ENCODE results near the gene GFI1.
A peak's percentile ranks its signal among the peaks of the same experiment; 100 is the strongest.
"Not testable (repeated sequence)": the region's sequence is repeated elsewhere in the genome, so short reads cannot be mapped to it uniquely, and the experiment has no call there.

GFI1 gene

DNA sequence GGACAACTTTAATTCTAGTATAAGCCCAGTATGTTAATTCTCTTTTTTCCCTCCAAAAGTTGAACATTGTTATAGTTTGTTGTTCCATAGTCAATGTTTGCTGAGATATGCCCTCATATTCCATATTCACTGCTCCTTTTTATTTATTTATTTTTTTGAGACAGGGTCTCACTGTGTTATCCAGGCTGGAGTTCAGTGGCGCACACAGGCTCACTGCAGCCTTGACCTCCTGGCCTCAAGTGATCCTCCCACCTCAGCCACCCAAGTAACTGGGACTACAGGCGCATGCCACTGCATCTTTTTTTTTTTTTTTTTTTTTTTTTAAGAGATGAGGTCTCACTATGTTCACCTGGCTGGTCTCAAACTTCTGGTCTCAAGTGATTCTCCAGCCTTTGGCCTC lies 38.7 kb downstream of the GFI1 start:
- FAIRE-seq (no peak), DNase-seq (ENCODE audit: insufficient read length) (no peak)
- TF ChIP-seq TAF1 (IDR thresholded peaks at IDR 0.05; ENCODE audit: borderline replicate concordance, low read depth, low read length) = no peak
- no peak for TF ChIP-seq POLR2AphosphoS5 (IDR thresholded peaks at IDR 0.05; ENCODE audit: low read depth, low read length)

DNA sequence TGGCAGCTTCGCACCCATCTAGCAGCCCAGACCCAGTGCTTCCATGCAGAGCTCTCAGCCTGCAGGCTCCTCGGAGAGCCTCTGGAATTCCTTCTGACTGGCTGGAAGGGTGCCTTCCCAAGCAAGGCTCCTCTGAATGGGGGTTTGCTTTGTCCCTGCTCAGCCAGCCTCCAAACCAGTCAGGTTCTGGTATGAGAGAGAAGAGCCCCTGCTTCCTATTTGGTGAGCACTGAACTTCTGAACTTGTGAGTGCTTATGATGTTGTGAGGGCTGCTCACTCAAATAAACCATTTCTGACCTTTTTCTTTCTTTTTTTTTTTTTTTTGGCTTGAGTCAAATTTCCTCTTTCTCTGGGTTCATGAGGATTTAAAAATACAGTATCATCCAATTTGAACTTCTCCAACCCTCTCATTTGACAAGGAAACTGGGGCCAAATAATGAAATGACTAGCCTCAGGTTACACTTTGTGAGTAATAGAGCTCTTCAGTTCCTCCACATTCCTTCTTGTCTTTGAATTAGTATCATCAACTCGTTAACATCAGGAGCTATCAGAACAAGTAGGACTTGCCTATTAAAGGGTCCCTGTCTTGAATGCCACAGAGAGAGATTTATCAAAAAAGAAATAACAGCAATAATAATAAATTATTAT lies 39.6 kb downstream of the GFI1 start:
- FAIRE-seq (no peak), DNase-seq (ENCODE audit: insufficient read length) (no peak)
- no peak for TF ChIP-seq POLR2A (IDR thresholded peaks at IDR 0.05; ENCODE audit: low read depth, low read length)
- no peak for TF ChIP-seq POLR2AphosphoS5 (IDR thresholded peaks at IDR 0.05; ENCODE audit: low read depth, low read length)
- TF ChIP-seq TAF1 (IDR thresholded peaks at IDR 0.05; ENCODE audit: borderline replicate concordance, low read depth, low read length) = no peak

DNA sequence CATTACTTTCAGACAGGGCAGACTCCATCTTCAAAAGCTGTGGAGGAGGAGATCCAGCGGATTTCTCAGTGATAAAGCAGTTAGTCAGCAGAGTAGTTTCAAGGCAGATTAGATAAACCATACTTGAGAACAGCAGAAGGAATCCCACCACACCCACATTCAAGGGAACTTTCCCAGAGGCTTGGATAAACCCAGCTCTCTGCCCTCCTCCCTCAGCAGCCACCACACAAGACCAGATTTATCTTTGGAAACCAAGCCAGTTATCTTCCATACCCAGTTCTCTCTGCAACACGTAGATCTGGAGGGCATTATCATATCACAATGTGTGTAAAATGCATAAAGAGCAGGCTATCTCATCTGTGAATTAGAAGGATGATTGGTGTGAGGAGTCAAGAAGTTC lies 40.2 kb downstream of the GFI1 start:
- DNase-seq (ENCODE audit: insufficient read length) (no peak), FAIRE-seq (no peak)
- TF ChIP-seq POLR2AphosphoS5 (IDR thresholded peaks at IDR 0.05; ENCODE audit: low read depth, low read length) = no peak
- no peak for TF ChIP-seq POLR2A (IDR thresholded peaks at IDR 0.05; ENCODE audit: low read depth, low read length)
- no peak for TF ChIP-seq TAF1 (IDR thresholded peaks at IDR 0.05; ENCODE audit: borderline replicate concordance, low read depth, low read length)

DNA sequence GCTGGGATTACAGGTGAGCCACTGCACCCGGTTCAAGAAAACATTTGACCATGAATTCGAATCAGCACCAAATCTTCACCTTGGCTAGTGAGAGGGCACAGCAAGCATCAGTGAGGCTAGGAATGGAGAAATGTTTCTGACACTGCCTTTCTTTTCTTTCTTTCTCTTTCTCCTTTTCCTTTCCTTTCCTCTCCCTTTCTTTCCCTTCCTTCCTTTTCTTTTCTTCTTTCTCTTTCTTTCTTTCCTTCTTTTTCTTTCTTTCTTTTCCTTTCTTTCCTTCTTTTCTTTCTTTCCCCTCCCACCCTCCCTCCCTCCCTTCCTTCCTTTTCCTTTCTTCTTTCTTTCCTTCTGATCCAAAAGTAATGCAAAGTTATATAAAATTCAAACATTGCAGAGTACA lies 40.9 kb downstream of the GFI1 start:
- DNase-seq (ENCODE audit: insufficient read length) (no peak), FAIRE-seq (no peak)
- TF ChIP-seq POLR2A (IDR thresholded peaks at IDR 0.05; ENCODE audit: low read depth, low read length) (no peak), TAF1 (IDR thresholded peaks at IDR 0.05; ENCODE audit: borderline replicate concordance, low read depth, low read length) (no peak), POLR2AphosphoS5 (IDR thresholded peaks at IDR 0.05; ENCODE audit: low read depth, low read length) (no peak)

DNA sequence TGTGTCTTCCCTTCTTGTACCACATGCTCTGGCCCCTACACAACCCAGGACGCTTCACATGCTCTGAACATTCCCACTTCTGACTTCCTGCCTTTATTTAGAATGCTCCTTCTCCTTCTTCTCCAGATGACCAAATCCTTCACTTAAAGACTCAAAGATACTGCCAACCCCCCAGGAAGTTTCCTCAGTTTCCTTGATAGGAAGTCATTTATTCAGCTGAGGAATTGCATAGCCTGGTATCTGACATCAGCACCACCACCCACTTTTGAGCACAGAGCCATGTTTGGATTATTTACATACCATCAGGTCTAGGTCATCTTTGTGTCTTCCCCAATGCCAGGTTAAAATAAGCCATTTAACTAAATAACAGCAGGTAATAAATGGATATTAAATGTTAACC lies 42.4 kb downstream of the GFI1 start:
- FAIRE-seq (no peak), DNase-seq (ENCODE audit: insufficient read length) (no peak)
- TF ChIP-seq POLR2A (IDR thresholded peaks at IDR 0.05; ENCODE audit: low read depth, low read length) (no peak), TAF1 (IDR thresholded peaks at IDR 0.05; ENCODE audit: borderline replicate concordance, low read depth, low read length) (no peak), POLR2AphosphoS5 (IDR thresholded peaks at IDR 0.05; ENCODE audit: low read depth, low read length) (no peak)

DNA sequence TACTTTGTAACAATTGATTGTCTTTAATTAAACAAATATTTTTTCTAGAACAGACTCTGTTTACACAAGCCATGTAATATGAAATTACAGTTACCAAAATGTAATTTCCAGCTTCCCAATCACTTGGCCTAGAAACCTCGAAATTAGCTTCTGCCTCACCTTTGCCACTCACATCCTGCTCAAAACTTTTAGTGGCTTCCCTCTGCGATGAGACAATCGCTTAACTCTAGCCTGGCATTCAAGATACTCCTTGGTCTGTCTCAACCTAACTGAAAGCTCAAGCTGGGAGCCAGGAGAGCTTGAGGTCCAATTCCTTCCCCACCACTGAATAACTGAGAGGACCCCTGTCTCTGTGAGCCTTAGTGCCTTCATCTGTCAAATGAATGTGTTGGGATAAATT lies 42.8 kb downstream of the GFI1 start:
- TF ChIP-seq POLR2A (IDR thresholded peaks at IDR 0.05; ENCODE audit: low read depth, low read length) (no peak), POLR2AphosphoS5 (IDR thresholded peaks at IDR 0.05; ENCODE audit: low read depth, low read length) (no peak), TAF1 (IDR thresholded peaks at IDR 0.05; ENCODE audit: borderline replicate concordance, low read depth, low read length) (no peak)
- FAIRE-seq = no peak
- no peak for DNase-seq (ENCODE audit: insufficient read length)

DNA sequence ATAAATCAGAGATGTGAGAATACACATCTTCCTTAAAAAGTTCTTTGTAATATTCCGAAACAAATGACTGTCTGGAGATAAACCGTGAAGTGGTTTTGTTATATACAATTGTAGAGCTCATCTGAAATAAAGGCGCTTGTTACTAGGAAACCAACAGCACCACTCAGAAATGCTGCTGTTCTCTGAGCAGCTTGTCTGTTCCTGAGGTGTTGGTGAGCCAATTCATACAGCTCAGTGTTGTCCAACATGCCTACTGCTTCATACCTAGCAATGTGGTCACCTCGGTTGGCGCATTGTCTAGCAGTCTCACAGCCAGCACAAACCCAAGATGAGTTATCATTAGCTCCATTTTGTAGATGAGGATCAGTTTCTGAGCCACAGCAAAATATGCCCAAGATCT lies 44.4 kb downstream of the GFI1 start:
- DNase-seq (ENCODE audit: insufficient read length) = no peak
- TF ChIP-seq POLR2A (IDR thresholded peaks at IDR 0.05; ENCODE audit: low read depth, low read length) = no peak
- TF ChIP-seq TAF1 (IDR thresholded peaks at IDR 0.05; ENCODE audit: borderline replicate concordance, low read depth, low read length) = no peak
- TF ChIP-seq POLR2AphosphoS5 (IDR thresholded peaks at IDR 0.05; ENCODE audit: low read depth, low read length) = no peak
- no peak for FAIRE-seq

DNA sequence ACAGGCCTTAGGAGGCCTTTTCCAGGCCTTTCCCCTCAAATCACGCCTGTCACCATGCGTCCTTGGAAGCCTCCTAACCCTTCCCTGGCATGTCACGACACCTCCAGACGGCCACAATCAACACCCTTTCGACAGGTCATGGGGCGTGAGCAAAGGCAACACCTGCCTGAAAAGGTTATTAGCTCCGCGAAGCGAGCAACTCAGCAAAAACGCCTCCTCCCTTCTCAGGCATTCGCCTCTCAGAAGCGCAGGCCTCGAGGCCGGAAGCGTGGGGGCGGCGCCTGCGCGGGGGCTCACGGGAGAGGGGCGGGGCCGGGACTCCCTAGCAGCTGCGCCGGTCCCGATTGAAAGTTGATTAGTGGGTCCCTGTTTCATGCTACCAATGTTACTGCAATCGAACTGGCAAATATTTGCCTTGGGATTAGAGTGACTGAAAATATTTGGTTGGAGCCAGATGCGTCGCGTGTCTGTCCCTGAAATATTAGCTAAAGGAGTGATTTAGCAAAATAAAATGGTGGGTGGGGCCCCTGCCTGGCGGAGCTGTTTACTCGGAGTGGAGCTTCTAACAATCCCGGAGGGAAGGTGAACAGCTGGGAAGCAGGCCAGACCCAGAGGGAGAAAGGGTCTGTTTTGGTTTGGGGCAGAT lies 44.9 kb downstream of the GFI1 start:
- FAIRE-seq = no peak
- TF ChIP-seq TAF1 (IDR thresholded peaks at IDR 0.05; ENCODE audit: borderline replicate concordance, low read depth, low read length) = no peak
- no peak for TF ChIP-seq POLR2A (IDR thresholded peaks at IDR 0.05; ENCODE audit: low read depth, low read length)
- no peak for TF ChIP-seq POLR2AphosphoS5 (IDR thresholded peaks at IDR 0.05; ENCODE audit: low read depth, low read length)
- no peak for DNase-seq (ENCODE audit: insufficient read length)

DNA sequence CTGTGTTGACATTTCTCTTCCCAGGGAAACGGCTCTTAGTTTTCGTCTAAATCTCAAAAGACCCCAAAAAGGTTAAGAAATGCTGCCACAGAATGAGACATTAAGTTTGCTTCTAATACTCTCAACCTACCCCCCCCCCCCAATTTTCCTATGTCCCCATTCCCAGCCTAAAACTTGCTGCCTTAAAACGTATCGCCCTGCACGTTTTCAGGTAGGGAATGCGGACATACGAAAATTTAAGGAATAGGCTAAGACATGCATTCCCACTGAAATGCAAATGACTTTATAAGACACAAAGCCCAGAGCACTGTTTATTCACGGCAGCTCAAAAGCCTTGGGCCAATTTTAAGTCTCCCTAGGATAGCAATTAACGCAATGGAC lies 45.4 kb downstream of the GFI1 start:
- TF ChIP-seq POLR2A (IDR thresholded peaks at IDR 0.05; ENCODE audit: low read depth, low read length) = no peak
- no peak for TF ChIP-seq POLR2AphosphoS5 (IDR thresholded peaks at IDR 0.05; ENCODE audit: low read depth, low read length)
- TF ChIP-seq TAF1 (IDR thresholded peaks at IDR 0.05; ENCODE audit: borderline replicate concordance, low read depth, low read length) = no peak
- DNase-seq (ENCODE audit: insufficient read length) (no peak), FAIRE-seq (no peak)

DNA sequence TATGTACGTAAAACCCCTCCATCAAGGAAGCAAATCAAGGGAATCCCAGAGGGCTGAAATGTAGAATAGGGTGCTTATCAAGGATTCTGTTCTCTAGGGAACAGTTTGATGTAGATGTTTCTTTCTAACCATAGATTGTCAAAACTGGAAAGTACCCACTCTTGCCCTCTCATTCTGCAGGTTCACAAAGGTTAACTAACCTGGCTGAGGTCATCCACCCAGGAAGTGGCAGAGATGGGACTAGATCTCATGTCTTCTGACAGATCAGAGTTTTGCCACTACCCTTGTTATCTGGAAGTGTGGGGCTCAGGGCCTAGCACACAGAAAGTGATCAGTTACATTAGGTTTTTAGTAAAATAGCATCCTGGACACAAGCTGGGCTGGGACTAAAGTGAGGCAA lies 47.4 kb downstream of the GFI1 start:
- FAIRE-seq (peak; percentile 80), DNase-seq (ENCODE audit: insufficient read length) (no peak)
- TF ChIP-seq POLR2AphosphoS5 (IDR thresholded peaks at IDR 0.05; ENCODE audit: low read depth, low read length) = no peak
- TF ChIP-seq POLR2A (IDR thresholded peaks at IDR 0.05; ENCODE audit: low read depth, low read length) = no peak
- no peak for TF ChIP-seq TAF1 (IDR thresholded peaks at IDR 0.05; ENCODE audit: borderline replicate concordance, low read depth, low read length)

DNA sequence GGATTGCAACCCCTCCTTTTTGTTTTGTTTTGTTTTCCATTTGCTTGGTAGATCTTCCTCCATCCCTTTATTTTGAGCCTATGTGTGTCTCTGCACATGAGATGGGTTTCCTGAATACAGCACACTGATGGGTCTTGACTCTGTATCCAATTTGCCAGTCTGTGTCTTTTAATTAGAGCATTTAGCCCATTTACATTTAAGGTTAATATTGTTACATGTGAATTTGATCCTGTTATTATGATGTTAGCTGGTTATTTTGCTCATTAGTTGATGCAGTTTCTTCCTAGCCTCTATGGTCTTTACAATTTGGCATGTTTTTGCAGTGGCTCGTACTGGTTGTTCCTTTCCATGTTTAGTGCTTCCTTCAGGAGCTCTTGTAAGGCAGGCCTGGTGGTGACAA lies 52.2 kb downstream of the GFI1 start:
- FAIRE-seq; DNase-seq (ENCODE audit: insufficient read length): not testable (repeated sequence)

DNA sequence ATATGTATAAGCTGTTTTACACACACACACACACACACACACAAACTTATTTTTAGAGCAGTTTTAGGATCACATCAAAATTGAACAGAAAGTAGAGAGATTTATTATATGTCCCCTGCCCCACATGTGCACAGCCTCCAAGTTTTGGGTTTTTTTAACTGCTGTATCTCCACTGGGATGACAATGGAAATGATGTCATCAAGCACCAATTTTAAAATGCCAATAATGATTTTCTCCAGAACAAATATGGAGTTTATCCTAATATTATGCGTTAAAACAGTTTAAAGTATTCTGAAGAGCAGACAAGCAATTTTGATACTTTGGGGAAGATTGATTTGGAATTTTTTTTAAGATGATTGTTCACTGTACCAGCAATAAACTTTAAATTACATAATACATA lies 56.7 kb downstream of the GFI1 start:
- DNase-seq (ENCODE audit: insufficient read length) (no peak), FAIRE-seq (no peak)
- TF ChIP-seq POLR2A (IDR thresholded peaks at IDR 0.05; ENCODE audit: low read depth, low read length) (no peak), POLR2AphosphoS5 (IDR thresholded peaks at IDR 0.05; ENCODE audit: low read depth, low read length) (no peak), TAF1 (IDR thresholded peaks at IDR 0.05; ENCODE audit: borderline replicate concordance, low read depth, low read length) (no peak)

All from GM12892 (cell line).